BLaER1 (cell line): Measurements from ENCODE around the gene GNAQ.
A peak's percentile ranks its signal among the peaks of the same experiment; 100 is the strongest.

Experiments used
- H3K27ac ChIP-seq: shearing (Covaris generic); formaldehyde crosslinking; 2 replicates; pipeline ENCODE4 v1.8.1; 2022
- H3K27me3 ChIP-seq: shearing (Covaris generic); formaldehyde crosslinking; 2 replicates; pipeline ENCODE4 v1.8.1; 2022
- H3K36me3 ChIP-seq: shearing (Covaris generic); formaldehyde crosslinking; 2 replicates; pipeline ENCODE4 v1.8.1; 2022
- H3K4me1 ChIP-seq: shearing (Covaris generic); formaldehyde crosslinking; 2 replicates; pipeline ENCODE4 v1.8.1; 2022
- H3K4me2 ChIP-seq: shearing (Covaris generic); formaldehyde crosslinking; 2 replicates; pipeline ENCODE4 v1.8.1; 2022
- H3K4me3 ChIP-seq: shearing (Covaris generic); formaldehyde crosslinking; 2 replicates; pipeline ENCODE4 v1.8.1; 2022
- H3K9ac ChIP-seq: shearing (Covaris generic); formaldehyde crosslinking; 2 replicates; pipeline ENCODE4 v1.8.1; 2022
- H3K9me3 ChIP-seq: shearing (Covaris generic); formaldehyde crosslinking; 2 replicates; pipeline ENCODE4 v1.8.1; 2022
- H4K20me1 ChIP-seq: shearing (Covaris generic); formaldehyde crosslinking; 2 replicates; pipeline ENCODE4 v1.8.1; 2022
- Cebpa-rat ChIP-seq: shearing (Covaris generic); IDR thresholded peaks from 2 replicates; pipeline ENCODE4 v1.8.1; 2022

Gene GNAQ

DNA sequence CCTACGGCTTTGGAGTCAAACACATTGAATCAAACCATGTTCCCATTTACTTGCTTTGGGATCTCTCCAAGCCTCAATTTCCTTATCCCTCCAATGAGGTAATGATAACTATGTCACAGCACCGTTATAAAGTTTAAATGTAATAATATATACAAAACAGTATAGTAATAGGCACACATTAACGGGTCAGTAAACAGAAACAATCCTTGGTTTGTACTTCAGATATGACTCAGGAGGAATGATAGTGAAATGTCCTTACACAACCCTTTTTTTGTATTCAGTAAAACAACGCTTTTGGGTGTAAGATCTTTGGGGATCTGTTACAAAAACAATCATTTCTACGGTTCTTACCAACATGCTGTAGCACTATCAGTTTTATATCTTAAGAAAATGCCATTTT is 205.0 kb downstream of the GNAQ start:
- Histone ChIP-seq H3K4me2 (peak overlapping the region; percentile 51), H3K9ac (no peak overlapping the region), H3K27ac (no peak overlapping the region; the same call in 1 of the 2 replicates), H3K9me3 (no peaks in the 10 kb centered on the region), H3K36me3 (no peaks in the 10 kb centered on the region), H3K4me1 (peaks cover 38% of the 10 kb centered on the region), H3K4me3 (no peak overlapping the region), H3K27me3 (no peaks in the 10 kb centered on the region), H4K20me1 (no peaks in the 10 kb centered on the region)
- TF ChIP-seq Cebpa-rat = no peak

DNA sequence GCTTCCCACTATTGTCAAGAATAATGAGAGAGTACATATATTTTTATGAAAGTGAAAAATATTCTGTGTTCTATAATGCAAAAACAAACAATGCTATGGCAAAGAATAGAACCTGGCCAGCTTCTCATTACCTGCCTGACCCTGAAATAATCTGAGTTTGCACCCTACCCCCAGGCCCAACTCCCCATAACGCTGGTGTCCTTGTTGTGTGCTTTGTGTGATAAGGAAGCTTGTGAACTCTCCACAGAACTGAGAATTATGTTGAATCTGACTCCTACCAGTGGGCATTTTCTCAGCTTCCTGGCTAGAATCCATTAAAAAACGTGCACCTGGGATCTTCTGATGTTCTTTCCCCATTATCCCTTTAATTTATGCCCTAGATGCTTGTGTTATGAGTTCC is 205.5 kb downstream of the GNAQ start:
- H3K27ac ChIP-seq = no peak overlapping the region
- H3K4me2 ChIP-seq = peak overlapping the region; percentile 51; the same call in 1 of the 2 replicates
- no peak for TF ChIP-seq Cebpa-rat

GRCh38 chr9:77825361-77825760 is 206.2 kb downstream of the GNAQ start:
- no peaks in the 10 kb centered on the region for H4K20me1 ChIP-seq
- H3K36me3 ChIP-seq = no peaks in the 10 kb centered on the region
- peak overlapping the region; percentile 35 for H3K4me2 ChIP-seq
- H3K27ac ChIP-seq = no peak overlapping the region
- H3K4me3 ChIP-seq = no peak overlapping the region
- no peak for TF ChIP-seq Cebpa-rat
- no peaks in the 10 kb centered on the region for H3K27me3 ChIP-seq
- peaks cover 38% of the 10 kb centered on the region for H3K4me1 ChIP-seq
- H3K9ac ChIP-seq = no peak overlapping the region
- no peaks in the 10 kb centered on the region for H3K9me3 ChIP-seq

More for the DNA sequence above, 205.5 kb downstream of the GNAQ start:
- H3K9ac ChIP-seq = no peak overlapping the region
- no peaks in the 10 kb centered on the region for H3K27me3 ChIP-seq
- H3K9me3 ChIP-seq = no peaks in the 10 kb centered on the region
- H4K20me1 ChIP-seq = no peaks in the 10 kb centered on the region
- no peak overlapping the region for H3K4me3 ChIP-seq
- H3K4me1 ChIP-seq = peaks cover 38% of the 10 kb centered on the region
- no peaks in the 10 kb centered on the region for H3K36me3 ChIP-seq

GRCh38 chr9:77820293-77820954 is 211.2 kb downstream of the GNAQ start:
- Histone ChIP-seq H3K36me3 (no peaks in the 10 kb centered on the region), H3K9ac (no peak overlapping the region), H3K4me1 (peaks cover 4% of the 10 kb centered on the region), H3K4me2 (no peak overlapping the region), H4K20me1 (no peaks in the 10 kb centered on the region), H3K4me3 (no peak overlapping the region), H3K9me3 (no peaks in the 10 kb centered on the region), H3K27me3 (no peaks in the 10 kb centered on the region), H3K27ac (no peak overlapping the region)
- TF ChIP-seq Cebpa-rat = no peak

GRCh38 chr9:77819657-77820056 is 212.0 kb downstream of the GNAQ start:
- no peaks in the 10 kb centered on the region for H3K36me3 ChIP-seq
- no peak overlapping the region for H3K4me2 ChIP-seq
- H3K4me1 ChIP-seq = no peaks in the 10 kb centered on the region
- H3K27ac ChIP-seq = no peak overlapping the region
- H3K9me3 ChIP-seq = no peaks in the 10 kb centered on the region
- no peaks in the 10 kb centered on the region for H3K27me3 ChIP-seq
- no peak overlapping the region for H3K9ac ChIP-seq
- H3K4me3 ChIP-seq = no peak overlapping the region
- TF ChIP-seq Cebpa-rat = no peak
- H4K20me1 ChIP-seq = no peaks in the 10 kb centered on the region

- no peaks in the 10 kb centered on the region for H4K20me1 ChIP-seq
- H3K4me2 ChIP-seq = no peak overlapping the region
- H3K4me3 ChIP-seq = no peak overlapping the region
- H3K27ac ChIP-seq = no peak overlapping the region
- H3K27me3 ChIP-seq = no peaks in the 10 kb centered on the region
- H3K9me3 ChIP-seq = no peaks in the 10 kb centered on the region
- H3K4me1 ChIP-seq = no peaks in the 10 kb centered on the region
- H3K9ac ChIP-seq = no peak overlapping the region
- TF ChIP-seq Cebpa-rat = no peak
- H3K36me3 ChIP-seq = peaks cover 15% of the 10 kb centered on the region
These were observed 213.9 kb downstream of the GNAQ start for GRCh38 chr9:77817590-77818311.

DNA sequence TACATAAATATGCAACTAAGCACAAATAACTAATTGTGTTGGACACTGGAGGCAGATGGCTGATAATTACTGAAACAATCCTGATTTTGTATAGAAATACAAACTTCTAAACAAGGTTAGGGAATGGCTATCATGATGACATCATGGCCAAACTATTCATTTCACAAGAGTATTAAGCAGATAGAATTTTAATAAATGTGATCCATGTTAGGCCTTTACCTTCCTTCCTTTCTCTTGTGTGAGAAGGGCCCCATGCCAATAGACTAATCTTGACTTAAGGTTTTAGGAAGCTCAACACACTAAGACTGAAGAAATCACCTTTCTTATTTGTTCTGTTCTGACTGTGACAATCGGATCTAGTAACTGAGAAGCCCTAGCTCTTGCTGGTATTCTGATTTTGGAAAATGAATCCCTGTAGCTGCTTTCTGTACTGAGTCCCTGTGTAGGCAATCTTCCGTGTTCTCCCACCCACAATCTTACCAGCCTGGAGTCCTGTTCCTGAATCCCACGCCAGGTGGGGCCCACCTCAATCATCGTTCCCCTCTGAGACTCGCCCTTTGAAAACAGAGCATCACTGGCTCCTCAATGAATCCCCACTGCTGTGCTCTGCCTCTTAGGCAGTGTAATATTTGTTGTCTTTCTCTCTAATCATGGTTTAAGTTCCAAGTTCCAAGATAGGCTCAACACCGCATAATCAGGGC is 214.8 kb downstream of the GNAQ start:
- no peak for TF ChIP-seq Cebpa-rat
- H3K27me3 ChIP-seq = no peaks in the 10 kb centered on the region
- no peak overlapping the region for H3K27ac ChIP-seq
- H3K4me2 ChIP-seq = no peak overlapping the region
- no peak overlapping the region for H3K9ac ChIP-seq
- no peak overlapping the region for H3K4me3 ChIP-seq
- peaks cover 15% of the 10 kb centered on the region for H3K36me3 ChIP-seq
- no peaks in the 10 kb centered on the region for H3K9me3 ChIP-seq
- H3K4me1 ChIP-seq = no peaks in the 10 kb centered on the region
- no peaks in the 10 kb centered on the region for H4K20me1 ChIP-seq

- Histone ChIP-seq H3K4me2 (no peak overlapping the region), H4K20me1 (no peaks in the 10 kb centered on the region), H3K36me3 (peaks cover 19% of the 10 kb centered on the region), H3K27me3 (no peaks in the 10 kb centered on the region), H3K4me3 (no peak overlapping the region), H3K27ac (no peak overlapping the region), H3K9ac (no peak overlapping the region), H3K9me3 (no peaks in the 10 kb centered on the region), H3K4me1 (no peaks in the 10 kb centered on the region)
- TF ChIP-seq Cebpa-rat = no peak
These were observed 216.4 kb downstream of the GNAQ start for GRCh38 chr9:77815260-77815659.

DNA sequence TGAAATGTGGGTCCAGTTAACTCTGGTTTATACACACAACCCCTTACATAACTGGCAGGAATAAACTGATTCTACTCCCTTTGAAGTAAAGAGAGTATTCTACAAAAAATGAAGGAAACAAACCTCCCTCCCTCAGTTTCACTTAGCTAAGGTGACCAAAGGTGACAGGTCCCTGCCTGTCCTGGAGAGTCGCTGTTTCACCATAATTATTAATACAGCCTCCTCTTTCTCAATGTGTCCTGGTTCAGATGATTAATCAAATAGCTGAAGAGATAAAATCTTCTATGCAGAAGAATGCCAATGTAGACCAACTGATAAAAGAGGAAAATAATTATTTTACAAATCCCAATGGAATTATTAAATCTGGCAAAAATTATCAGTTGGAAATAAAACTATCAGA is 219.8 kb downstream of the GNAQ start:
- H3K9ac ChIP-seq = no peak overlapping the region
- no peaks in the 10 kb centered on the region for H3K27me3 ChIP-seq
- no peaks in the 10 kb centered on the region for H3K4me1 ChIP-seq
- H3K4me2 ChIP-seq = no peak overlapping the region
- H3K9me3 ChIP-seq = no peaks in the 10 kb centered on the region
- H3K4me3 ChIP-seq = no peak overlapping the region
- H4K20me1 ChIP-seq = no peaks in the 10 kb centered on the region
- H3K27ac ChIP-seq = no peak overlapping the region
- peaks cover 19% of the 10 kb centered on the region for H3K36me3 ChIP-seq
- no peak for TF ChIP-seq Cebpa-rat

- Histone ChIP-seq H3K9me3 (no peaks in the 10 kb centered on the region), H3K36me3 (peaks cover 19% of the 10 kb centered on the region), H3K4me1 (no peaks in the 10 kb centered on the region), H3K4me3 (no peak overlapping the region), H3K9ac (no peak overlapping the region), H3K4me2 (no peak overlapping the region), H4K20me1 (no peaks in the 10 kb centered on the region), H3K27ac (no peak overlapping the region), H3K27me3 (no peaks in the 10 kb centered on the region)
- no peak for TF ChIP-seq Cebpa-rat
These were observed 220.9 kb downstream of the GNAQ start for GRCh38 chr9:77810637-77811119.
